Effector memory CD8-positive, alpha-beta T cell (primary cell): Measurements from ENCODE around the gene CSKMT.
"Not testable (repeated sequence)": the region's sequence is repeated elsewhere in the genome, so short reads cannot be mapped to it uniquely, and the experiment has no call there.

Experiments
- ATAC-seq: fragments of 150-1000 bp; cut with Tn5 transposase; replicated peaks from 2 replicates; pipeline ENCODE4 v1.10.0; 2021; ENCODE audit warnings: mild to moderate bottlenecking, moderate library complexity
- DNase-seq, 3 experiments: peaks; one replicate each; pipeline ENCODE4 v3.0.0; 2021
- H3K27ac Mint-ChIP-seq, 2 donors: one replicate each; pipeline ENCODE4 v1.8.0; 2022; ENCODE audit warnings: mild to moderate bottlenecking in 2 of 2, mixed read lengths in 2 of 2, moderate library complexity in 2 of 2
- H3K27me3 Mint-ChIP-seq, 2 donors: one replicate each; pipeline ENCODE4 v1.8.0; 2022; ENCODE audit warnings: mixed read lengths in 2 of 2
- H3K36me3 Mint-ChIP-seq: one replicate; pipeline ENCODE4 v1.8.0; 2022; ENCODE audit warnings: mild to moderate bottlenecking, moderate library complexity, mixed read lengths; ENCODE audit not compliant: insufficient read depth
- H3K4me1 Mint-ChIP-seq, 2 donors: one replicate each; pipeline ENCODE4 v1.8.0; 2022; ENCODE audit warnings: low read depth in 2 of 2, mixed read lengths in 2 of 2
- H3K4me3 Mint-ChIP-seq, 2 donors: one replicate each; pipeline ENCODE4 v1.8.0; 2022; ENCODE audit warnings: mild to moderate bottlenecking in 2 of 2, mixed read lengths in 2 of 2, moderate library complexity in 2 of 2
- H3K9me3 Mint-ChIP-seq, 2 donors: one replicate each; pipeline ENCODE4 v1.8.0; 2022; ENCODE audit warnings: mixed read lengths in 2 of 2

CSKMT gene

GRCh38 chr11:62667460-62667859 is 2.3 kb downstream of the CSKMT start:
- H3K4me1 Mint-ChIP-seq, result peaks cover 28 to 49% of the 10 kb centered on the region in 2 donors
- peaks cover 39% of the 10 kb centered on the region for H3K36me3 Mint-ChIP-seq
- ATAC-seq, result no peak
- H3K27me3 Mint-ChIP-seq, result no peaks in the 10 kb centered on the region
- DNase-seq, result no peak
- no peaks in the 10 kb centered on the region for H3K9me3 Mint-ChIP-seq
- no peak overlapping the region for H3K27ac Mint-ChIP-seq
- peak overlapping the region in 1 of 2 donors; percentile 95 for H3K4me3 Mint-ChIP-seq

GRCh38 chr11:62669420-62670161 is 4.5 kb downstream of the CSKMT start:
- Mint-ChIP-seq H3K36me3 (peaks cover 38% of the 10 kb centered on the region), H3K4me3 (peak overlapping the region in 1 of 2 donors; percentile 99), H3K27ac (no peak overlapping the region), H3K9me3 (no peaks in the 10 kb centered on the region), H3K27me3 (no peaks in the 10 kb centered on the region), H3K4me1 (peaks cover 28 to 51% of the 10 kb centered on the region in 2 donors)
- no peak for ATAC-seq
- no peak for DNase-seq

- ATAC-seq, result peak; percentile 40
- Mint-ChIP-seq H3K27ac (peak overlapping the region; percentile 95), H3K27me3 (no peaks in the 10 kb centered on the region), H3K4me1 (peaks cover 21 to 47% of the 10 kb centered on the region in 2 donors), H3K36me3 (peaks cover 38% of the 10 kb centered on the region), H3K4me3 (peak overlapping the region; percentile 97 to 99), H3K9me3 (no peaks in the 10 kb centered on the region)
- peak in 1 of 3 experiments; percentile 28 for DNase-seq
These were observed 6.1 kb downstream of the CSKMT start for GRCh38 chr11:62671236-62671607.

GRCh38 chr11:62671608-62672389 is 6.7 kb downstream of the CSKMT start, which contains the start of the genes LBHD1 and UQCC3:
LBHD1 (minus strand) TSS chr11:62672267; CDS start chr11:62670031, 2,236 bp downstream.
UQCC3 (plus strand) TSS chr11:62671673; CDS start chr11:62671746, 73 bp downstream.
- ATAC-seq (peak; percentile 85), DNase-seq (peak; percentile 54 to 71 (median 70))
- no peaks in the 10 kb centered on the region for H3K9me3 Mint-ChIP-seq
- peaks cover 19 to 43% of the 10 kb centered on the region in 2 donors for H3K4me1 Mint-ChIP-seq
- peak within 1 kb of the TSS; percentile 95 for H3K27ac Mint-ChIP-seq
- peak within 1 kb of the TSS; percentile 97 to 99 for H3K4me3 Mint-ChIP-seq
- no peaks in the 10 kb centered on the region for H3K27me3 Mint-ChIP-seq
- peaks cover 43% of the 10 kb centered on the region for H3K36me3 Mint-ChIP-seq

- Mint-ChIP-seq H3K4me1 (peaks cover 31 to 50% of the 10 kb centered on the region in 2 donors), H3K4me3 (peak overlapping the region; percentile 97 to 99), H3K27me3 (no peaks in the 10 kb centered on the region), H3K9me3 (no peaks in the 10 kb centered on the region), H3K36me3 (peaks cover 53% of the 10 kb centered on the region), H3K27ac (peak overlapping the region in 1 of 2 donors; percentile 95)
- ATAC-seq (no peak), DNase-seq (no peak)
These were observed 8.0 kb downstream of the CSKMT start for GRCh38 chr11:62673196-62673525.

GRCh38 chr11:62675415-62675814 is 10.3 kb downstream of the CSKMT start:
- Mint-ChIP-seq H3K4me1 (peaks cover 41 to 53% of the 10 kb centered on the region in 2 donors), H3K36me3 (peaks cover 56% of the 10 kb centered on the region)
- H3K4me3 Mint-ChIP-seq, H3K27me3 Mint-ChIP-seq, H3K9me3 Mint-ChIP-seq, ATAC-seq, DNase-seq, H3K27ac Mint-ChIP-seq: not testable (repeated sequence)

GRCh38 chr11:62676698-62677097 is 11.6 kb downstream of the CSKMT start:
- Mint-ChIP-seq H3K27ac (peak overlapping the region; percentile 98 to 99), H3K4me3 (peak overlapping the region; percentile 51 to 53), H3K36me3 (peaks cover 56% of the 10 kb centered on the region), H3K9me3 (no peaks in the 10 kb centered on the region), H3K4me1 (peaks cover 35 to 41% of the 10 kb centered on the region in 2 donors), H3K27me3 (no peaks in the 10 kb centered on the region)
- ATAC-seq (no peak), DNase-seq (no peak)

GRCh38 chr11:62677156-62677555 is 12.0 kb downstream of the CSKMT start:
- Mint-ChIP-seq H3K9me3 (no peaks in the 10 kb centered on the region), H3K36me3 (peaks cover 53% of the 10 kb centered on the region), H3K27me3 (no peaks in the 10 kb centered on the region), H3K4me3 (peak overlapping the region; percentile 51 to 53), H3K27ac (peak overlapping the region; percentile 98 to 99), H3K4me1 (peaks cover 31 to 37% of the 10 kb centered on the region in 2 donors)
- DNase-seq, result no peak
- no peak for ATAC-seq

GRCh38 chr11:62677714-62678113 is 12.6 kb downstream of the CSKMT start:
- Mint-ChIP-seq H3K4me1 (peaks cover 29 to 32% of the 10 kb centered on the region in 2 donors), H3K27ac (peak overlapping the region; percentile 98 to 99)
- ATAC-seq, result no peak

GRCh38 chr11:62678433-62678769 is 13.3 kb downstream of the CSKMT start:
- DNase-seq (no peak), ATAC-seq (no peak)
- Mint-ChIP-seq H3K4me3 (peak overlapping the region; percentile 86 to 87), H3K36me3 (peaks cover 43% of the 10 kb centered on the region), H3K9me3 (no peaks in the 10 kb centered on the region), H3K4me1 (peaks cover 25 to 28% of the 10 kb centered on the region in 2 donors), H3K27me3 (no peaks in the 10 kb centered on the region), H3K27ac (peak overlapping the region; percentile 98 to 99)

More at GRCh38 chr11:62677714-62678113, 12.6 kb downstream of the CSKMT start:
- DNase-seq, result no peak
- no peaks in the 10 kb centered on the region for H3K9me3 Mint-ChIP-seq
- no peaks in the 10 kb centered on the region for H3K27me3 Mint-ChIP-seq
- peak overlapping the region; percentile 86 to 87 for H3K4me3 Mint-ChIP-seq
- peaks cover 47% of the 10 kb centered on the region for H3K36me3 Mint-ChIP-seq

- no peaks in the 10 kb centered on the region for H3K27me3 Mint-ChIP-seq
- H3K9me3 Mint-ChIP-seq, result no peaks in the 10 kb centered on the region
- peak within 1 kb of the TSS; percentile 98 to 99 for H3K27ac Mint-ChIP-seq
- H3K4me1 Mint-ChIP-seq, result peaks cover 25 to 28% of the 10 kb centered on the region in 2 donors
- H3K36me3 Mint-ChIP-seq, result peaks cover 42% of the 10 kb centered on the region
- DNase-seq, result peak; percentile 74 to 75 (median 75)
- ATAC-seq, result peak; percentile 83
- H3K4me3 Mint-ChIP-seq, result peak within 1 kb of the TSS; percentile 86 to 87
These were observed 13.9 kb downstream of the CSKMT start, which contains the start of gene UBXN1 for GRCh38 chr11:62678770-62679696. UBXN1 (minus strand) TSS chr11:62679073; CDS start chr11:62678923, 150 bp downstream.

- Mint-ChIP-seq H3K9me3 (no peaks in the 10 kb centered on the region), H3K27ac (peak overlapping the region in 1 of 2 donors; percentile 69), H3K4me3 (peak overlapping the region; percentile 38 to 87), H3K36me3 (peaks cover 30% of the 10 kb centered on the region), H3K4me1 (peaks cover 24 to 25% of the 10 kb centered on the region in 2 donors), H3K27me3 (no peaks in the 10 kb centered on the region)
- ATAC-seq (peak; percentile 39), DNase-seq (peak in 1 of 3 experiments; percentile 7)
These were observed 15.7 kb downstream of the CSKMT start for GRCh38 chr11:62680825-62681240.
